ENCODE measurements around the gene PRDM2.

DNA sequence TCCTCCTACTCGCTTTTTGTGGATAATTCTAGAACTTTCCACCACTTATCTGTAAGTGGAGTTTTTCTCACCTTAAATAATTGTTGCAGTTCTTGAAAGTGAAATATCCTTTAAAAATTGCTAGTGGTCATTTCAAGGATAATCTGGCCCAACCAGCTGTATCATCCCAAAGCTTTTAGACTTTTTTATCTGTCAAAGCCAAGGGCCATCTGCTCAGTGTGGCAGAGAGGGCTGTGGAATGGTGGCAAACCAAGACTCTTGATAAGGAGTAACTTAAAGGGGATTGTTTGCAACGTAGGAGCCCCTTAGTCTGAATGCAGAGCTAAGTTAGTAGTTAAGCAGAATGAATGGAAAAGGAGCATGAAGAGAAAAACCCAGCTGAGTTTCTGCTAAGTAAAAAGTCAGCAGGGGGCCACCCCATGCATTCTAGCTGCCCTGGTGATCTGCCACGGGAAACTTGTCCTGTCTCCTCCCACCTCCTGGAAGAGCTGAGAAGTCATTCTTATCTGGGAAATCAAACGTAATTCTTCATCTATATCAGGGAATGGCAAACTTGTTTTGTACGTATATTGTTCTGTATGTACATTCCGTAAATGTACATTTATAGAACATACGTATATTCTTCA, 169.3 kb downstream of the PRDM2 start:
- TF ChIP-seq FOXJ3 (CRISPR knock-in tag; IDR thresholded peaks at IDR 0.05) (no peak), GABPA (IDR thresholded peaks at IDR 0.05; ENCODE audit: low read depth) (no peak), JUND (IDR thresholded peaks at IDR 0.05) (no peak), MAX (IDR thresholded peaks at IDR 0.05; ENCODE audit: low read depth) (no peak), RAD21 (IDR thresholded peaks at IDR 0.05; ENCODE audit: low read length) (no peak), CTCF (IDR thresholded peaks at IDR 0.05) (no peak)
